Measurements from ENCODE around the gene SEC14L5.

SEC14L5 gene

GRCh38 chr16:5012887-5013286, 54.8 kb downstream of the SEC14L5 start:
- Histone ChIP-seq H3K36me3 (no peaks in the 10 kb centered on the region), H3K27me3 (peaks cover 31% of the 10 kb centered on the region), H3K4me1 (ENCODE audit: control insufficient read depth in 1 of 2, insufficient read depth in 1 of 2, low read depth in 1 of 2, low read length in 1 of 2) (no peaks in the 10 kb centered on the region), H3K4me3 (ENCODE audit: low read depth in 1 of 2, low read length in 1 of 2) (no peak overlapping the region), H3K27ac (no peak overlapping the region), H3K9me3 (no peaks in the 10 kb centered on the region)
- TF ChIP-seq CTCF (IDR thresholded peaks at IDR 0.05), result no peak

- TF ChIP-seq CTCF (IDR thresholded peaks at IDR 0.05), result no peak
- Histone ChIP-seq H3K36me3 (no peaks in the 10 kb centered on the region), H3K27ac (no peak overlapping the region), H3K4me3 (ENCODE audit: low read depth in 1 of 2, low read length in 1 of 2) (no peak overlapping the region), H3K9me3 (no peaks in the 10 kb centered on the region), H3K4me1 (ENCODE audit: control insufficient read depth in 1 of 2, insufficient read depth in 1 of 2, low read depth in 1 of 2, low read length in 1 of 2) (no peaks in the 10 kb centered on the region), H3K27me3 (peaks cover 18% of the 10 kb centered on the region)
Measured at GRCh38 chr16:5015351-5015750, 57.2 kb downstream of the SEC14L5 start.

GRCh38 chr16:5015887-5016286, 57.8 kb downstream of the SEC14L5 start:
- H3K36me3 ChIP-seq, result no peaks in the 10 kb centered on the region
- no peaks in the 10 kb centered on the region for H3K4me1 ChIP-seq (ENCODE audit: control insufficient read depth in 1 of 2, insufficient read depth in 1 of 2, low read depth in 1 of 2, low read length in 1 of 2)
- no peak for TF ChIP-seq CTCF (IDR thresholded peaks at IDR 0.05)
- H3K9me3 ChIP-seq, result no peaks in the 10 kb centered on the region
- H3K27ac ChIP-seq, result no peak overlapping the region
- no peak overlapping the region for H3K4me3 ChIP-seq (ENCODE audit: low read depth in 1 of 2, low read length in 1 of 2)
- peaks cover 13% of the 10 kb centered on the region for H3K27me3 ChIP-seq

GRCh38 chr16:5016967-5017677, 59.0 kb downstream of the SEC14L5 start:
- Histone ChIP-seq H3K36me3 (no peaks in the 10 kb centered on the region), H3K27ac (no peak overlapping the region), H3K9me3 (no peaks in the 10 kb centered on the region), H3K4me1 (ENCODE audit: control insufficient read depth in 1 of 2, insufficient read depth in 1 of 2, low read depth in 1 of 2, low read length in 1 of 2) (no peaks in the 10 kb centered on the region), H3K4me3 (ENCODE audit: low read depth in 1 of 2, low read length in 1 of 2) (no peak overlapping the region), H3K27me3 (peaks cover 2% of the 10 kb centered on the region)
- TF ChIP-seq CTCF (IDR thresholded peaks at IDR 0.05), result no peak

- Histone ChIP-seq H3K36me3 (no peaks in the 10 kb centered on the region), H3K27me3 (no peaks in the 10 kb centered on the region), H3K9me3 (no peaks in the 10 kb centered on the region), H3K27ac (no peak overlapping the region), H3K4me1 (ENCODE audit: control insufficient read depth in 1 of 2, insufficient read depth in 1 of 2, low read depth in 1 of 2, low read length in 1 of 2) (no peaks in the 10 kb centered on the region), H3K4me3 (ENCODE audit: low read depth in 1 of 2, low read length in 1 of 2) (no peak overlapping the region)
- TF ChIP-seq CTCF (IDR thresholded peaks at IDR 0.05), result no peak
Measured at GRCh38 chr16:5017678-5017969, 59.5 kb downstream of the SEC14L5 start.

GRCh38 chr16:5018793-5019192, 60.7 kb downstream of the SEC14L5 start:
- Histone ChIP-seq H3K4me1 (ENCODE audit: control insufficient read depth in 1 of 2, insufficient read depth in 1 of 2, low read depth in 1 of 2, low read length in 1 of 2) (no peaks in the 10 kb centered on the region), H3K36me3 (no peaks in the 10 kb centered on the region), H3K4me3 (ENCODE audit: low read depth in 1 of 2, low read length in 1 of 2) (no peak overlapping the region), H3K27ac (no peak overlapping the region), H3K9me3 (no peaks in the 10 kb centered on the region), H3K27me3 (no peaks in the 10 kb centered on the region)
- TF ChIP-seq CTCF (IDR thresholded peaks at IDR 0.05), result no peak

Data from neutrophil (primary cell).